Prostate gland (tissue), 2 donors: ENCODE measurements around the gene DGKG. TPM values are rescaled to one million over a fixed set of nuclear protein-coding genes. Genes with fewer than 3 reads are reported as not detected.

Source experiments
- DNase-seq: peaks from one replicate; pipeline ENCODE4 v3.0.0-alpha.2; 2019; ENCODE audit warnings: low spot score
- H3K27ac ChIP-seq, 2 donors: fragments of 200-600 bp; sonication (generic); 2 replicates each; pipeline ENCODE4 v1.5.1; 2017 to 2019
- H3K27me3 ChIP-seq: fragments of 200-600 bp; sonication (generic); replicated peaks from 2 replicates; pipeline ENCODE4 v1.5.1; 2019; ENCODE audit not compliant: insufficient read depth
- H3K36me3 ChIP-seq, 2 donors: fragments of 200-600 bp; sonication (generic); 1 replicate in 1 of 2; 2 replicates in 1 of 2; pipeline versions ENCODE4 v1.5.1 to v1.8.1; 2017 to 2019
- H3K4me1 ChIP-seq: fragments of 200-600 bp; sonication (generic); replicated peaks from 2 replicates; pipeline ENCODE4 v1.5.1; 2019
- H3K4me3 ChIP-seq, 2 donors: fragments of 200-600 bp; sonication (generic); 2 replicates each; pipeline ENCODE4 v1.5.1; 2017 to 2019
- H3K9me3 ChIP-seq: fragments of 200-600 bp; sonication (generic); 2 replicates; pipeline ENCODE4 v1.5.1; 2017
- POLR2A ChIP-seq: fragments of 450-650 bp; IDR thresholded peaks from one replicate; pipeline ENCODE4 v1.6.1; 2016; ENCODE audit warnings: antibody characterized with exemption, mild to moderate bottlenecking
- POLR2AphosphoS5 ChIP-seq: sonication (generic); formaldehyde crosslinking; IDR thresholded peaks from one replicate; pipeline ENCODE4 v1.6.1; 2017; ENCODE audit warnings: antibody characterized with exemption
- WGBS: methylation state at CpG from one replicate; pipeline ENCODE4 v1.1.5; 2018; 5-methylcytosine and 5-hydroxymethylcytosine counted together
- intact Hi-C: fragments of 100-400 bp; cut with DNase I; formaldehyde crosslinking; loops from one replicate; pipeline ENCODE4 v1.14.2; 2022
- total RNA-seq, 2 donors: library from RNA; depleted of rRNA; stranded (reverse); fragments of >200 nt; gene quantifications; one replicate each; pipeline ENCODE4 v1.1.0, GENCODE V29; 2016
- TF ChIP-seq, protein P1 (sequence below), 4 experiments: fragments of 200-600 bp in 2 of 4; fragments of 450-650 bp in 2 of 4; sonication (generic) in 2 of 4; IDR thresholded peaks; 1 replicate in 3 of 4; 2 replicates in 1 of 4; pipeline ENCODE4 v1.5.1; 2016 to 2019; ENCODE audit warnings: antibody characterized with exemption in 4 of 4, mild to moderate bottlenecking in 2 of 4, moderate library complexity in 2 of 4

Gene DGKG
- total RNA-seq, 2 donors from 2014 or later = 1.2 to 2.2 TPM

DNA sequence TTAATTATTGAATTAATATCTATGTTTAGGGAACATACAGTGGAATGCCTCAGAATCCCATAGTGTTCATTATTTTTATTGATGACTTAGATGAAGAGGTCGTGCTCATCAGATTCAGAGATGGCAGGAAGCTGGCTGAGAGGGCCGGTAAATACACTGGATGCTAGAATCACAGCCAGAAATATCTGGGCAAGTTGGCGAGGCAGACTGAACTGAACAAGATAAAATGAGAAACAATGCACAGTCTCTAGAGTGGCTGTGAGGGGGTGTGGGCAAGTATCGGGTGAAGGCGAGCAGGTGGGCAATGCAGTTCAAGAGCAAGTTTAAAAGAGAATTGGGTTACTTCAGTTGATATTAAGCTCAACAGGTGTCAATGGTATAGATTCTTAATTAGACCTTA lies 5.9 kb downstream of the DGKG start:
- TF ChIP-seq, protein P1, sequence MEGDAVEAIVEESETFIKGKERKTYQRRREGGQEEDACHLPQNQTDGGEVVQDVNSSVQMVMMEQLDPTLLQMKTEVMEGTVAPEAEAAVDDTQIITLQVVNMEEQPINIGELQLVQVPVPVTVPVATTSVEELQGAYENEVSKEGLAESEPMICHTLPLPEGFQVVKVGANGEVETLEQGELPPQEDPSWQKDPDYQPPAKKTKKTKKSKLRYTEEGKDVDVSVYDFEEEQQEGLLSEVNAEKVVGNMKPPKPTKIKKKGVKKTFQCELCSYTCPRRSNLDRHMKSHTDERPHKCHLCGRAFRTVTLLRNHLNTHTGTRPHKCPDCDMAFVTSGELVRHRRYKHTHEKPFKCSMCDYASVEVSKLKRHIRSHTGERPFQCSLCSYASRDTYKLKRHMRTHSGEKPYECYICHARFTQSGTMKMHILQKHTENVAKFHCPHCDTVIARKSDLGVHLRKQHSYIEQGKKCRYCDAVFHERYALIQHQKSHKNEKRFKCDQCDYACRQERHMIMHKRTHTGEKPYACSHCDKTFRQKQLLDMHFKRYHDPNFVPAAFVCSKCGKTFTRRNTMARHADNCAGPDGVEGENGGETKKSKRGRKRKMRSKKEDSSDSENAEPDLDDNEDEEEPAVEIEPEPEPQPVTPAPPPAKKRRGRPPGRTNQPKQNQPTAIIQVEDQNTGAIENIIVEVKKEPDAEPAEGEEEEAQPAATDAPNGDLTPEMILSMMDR (IDR thresholded peaks at IDR 0.05) = no peak
- TF ChIP-seq POLR2AphosphoS5 (no peak), POLR2A (no peak)
- 74% methylated on average over 5 of the region's 5 CpGs for WGBS
- no peaks in the 10 kb centered on the region for H3K4me1 ChIP-seq
- H3K36me3 ChIP-seq = no peaks in the 10 kb centered on the region
- DNase-seq = no peak
- H3K27ac ChIP-seq = no peak overlapping the region
- no peaks in the 10 kb centered on the region for H3K27me3 ChIP-seq
- intact Hi-C loops = no loop called here
- no peak overlapping the region for H3K4me3 ChIP-seq
- H3K9me3 ChIP-seq = no peaks in the 10 kb centered on the region

GRCh38 chr3:186354100-186354499 lies 7.9 kb downstream of the DGKG start:
- TF ChIP-seq POLR2A (no peak), POLR2AphosphoS5 (no peak)
- TF ChIP-seq, protein P1 (IDR thresholded peaks at IDR 0.05) = no peak
- DNase-seq = no peak
- H3K36me3 ChIP-seq = no peaks in the 10 kb centered on the region
- intact Hi-C loops = no loop called here
- H3K9me3 ChIP-seq = no peaks in the 10 kb centered on the region
- no peak overlapping the region for H3K4me3 ChIP-seq
- H3K4me1 ChIP-seq = no peaks in the 10 kb centered on the region
- no peak overlapping the region for H3K27ac ChIP-seq
- H3K27me3 ChIP-seq = no peaks in the 10 kb centered on the region
- WGBS = 46% methylated on average over 5 of the region's 5 CpGs

DNA sequence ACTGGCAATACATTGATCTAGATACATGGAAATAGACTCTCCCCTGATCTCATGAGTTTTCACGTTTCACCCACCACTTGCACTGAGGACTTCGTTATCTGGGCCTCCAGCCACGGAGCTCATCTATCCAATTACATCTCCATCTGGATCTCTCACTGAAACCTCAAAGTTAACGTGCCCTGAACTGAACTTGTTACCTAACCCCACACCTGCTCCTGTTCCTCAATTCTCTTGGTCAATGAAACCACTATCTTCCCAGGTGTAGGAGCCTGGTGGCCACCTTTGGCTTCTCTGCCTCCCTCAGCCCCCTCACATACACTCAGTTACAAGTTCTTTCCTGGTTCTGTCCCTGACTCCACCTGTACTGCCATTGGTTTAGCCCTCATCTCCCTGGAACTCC lies 9.7 kb downstream of the DGKG start:
- no peaks in the 10 kb centered on the region for H3K4me1 ChIP-seq
- intact Hi-C loops = no loop called here
- H3K27me3 ChIP-seq = no peaks in the 10 kb centered on the region
- no peaks in the 10 kb centered on the region for H3K9me3 ChIP-seq
- no peak for TF ChIP-seq POLR2AphosphoS5
- TF ChIP-seq, protein P1 (IDR thresholded peaks at IDR 0.05) = no peak
- TF ChIP-seq POLR2A = no peak
- H3K4me3 ChIP-seq = no peak overlapping the region
- no peak overlapping the region for H3K27ac ChIP-seq
- H3K36me3 ChIP-seq = no peaks in the 10 kb centered on the region
- no peak for DNase-seq
- 84% methylated on average over 4 of the region's 4 CpGs for WGBS

DNA sequence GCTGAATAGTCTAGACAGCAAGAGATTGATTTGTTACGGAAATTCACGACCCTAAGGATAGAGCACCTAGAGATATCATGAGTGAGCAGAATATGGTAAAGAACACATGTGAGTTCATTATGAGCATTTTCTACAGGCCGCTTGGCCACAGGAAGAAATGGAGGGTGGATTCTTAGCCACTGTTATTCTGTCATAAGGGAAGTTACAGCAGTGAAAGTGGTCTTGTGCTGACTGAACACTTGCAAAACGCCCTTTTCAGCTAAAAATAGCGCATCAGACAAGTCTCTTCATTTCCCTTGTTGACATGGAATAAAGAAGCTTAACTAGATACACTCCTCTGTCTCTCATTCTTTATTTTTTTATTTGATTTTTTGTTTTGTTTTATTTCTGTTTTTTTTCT lies 19.8 kb downstream of the DGKG start:
- intact Hi-C loops = no loop called here
- H3K27ac ChIP-seq = no peak overlapping the region
- no peak overlapping the region for H3K4me3 ChIP-seq
- WGBS = 69% methylated on average over 5 of the region's 5 CpGs
- no peaks in the 10 kb centered on the region for H3K36me3 ChIP-seq
- no peaks in the 10 kb centered on the region for H3K9me3 ChIP-seq
- TF ChIP-seq POLR2AphosphoS5 (no peak), POLR2A (no peak)
- TF ChIP-seq, protein P1 (IDR thresholded peaks at IDR 0.05) = no peak
- DNase-seq = no peak
- no peaks in the 10 kb centered on the region for H3K4me1 ChIP-seq
- no peaks in the 10 kb centered on the region for H3K27me3 ChIP-seq

- intact Hi-C loops = no loop called here
- no peaks in the 10 kb centered on the region for H3K4me1 ChIP-seq
- H3K27me3 ChIP-seq = no peaks in the 10 kb centered on the region
- H3K27ac ChIP-seq = no peak overlapping the region
- H3K9me3 ChIP-seq = no peaks in the 10 kb centered on the region
- H3K36me3 ChIP-seq = no peaks in the 10 kb centered on the region
- no peak overlapping the region for H3K4me3 ChIP-seq
- no peak for DNase-seq
- no peak for TF ChIP-seq POLR2A
- no peak for TF ChIP-seq POLR2AphosphoS5
- TF ChIP-seq, protein P1 (IDR thresholded peaks at IDR 0.05) = no peak
Observed at GRCh38 chr3:186340204-186340603, 21.8 kb downstream of the DGKG start.
